ENCODE data around the gene PCDHGA4. TPM values are rescaled to one million over a fixed set of nuclear protein-coding genes. Genes with fewer than 3 reads are reported as not detected.
"Not testable (repeated sequence)": the region's sequence is repeated elsewhere in the genome, so short reads cannot be mapped to it uniquely, and the experiment has no call there.

Gene PCDHGA4
- total RNA-seq, 1 experiment from 2014 or later, result 2.6 TPM

GRCh38 chr5:141338538-141339306, 16.1 kb upstream of the PCDHGA4 start, which contains the start of gene PCDHGA2:
Gene PCDHGA2 (plus strand): TSS chr5:141338760.
- H3K56ac ChIP-seq (ENCODE audit: insufficient read length, low read depth, low read length), result no peak within 1 kb of the TSS
- no peaks in the 10 kb centered on the region for H3K27me3 ChIP-seq (ENCODE audit: insufficient read depth, low read length)
- no peak within 1 kb of the TSS for H3K9ac ChIP-seq (ENCODE audit: extremely low read depth, insufficient read length, low read length)
- no peak within 1 kb of the TSS for H3K27ac Mint-ChIP-seq
- H2BK15ac ChIP-seq (ENCODE audit: low read depth, low read length), result no peak within 1 kb of the TSS
- no peak within 1 kb of the TSS for H2AFZ ChIP-seq (ENCODE audit: low read length)
- H3T11ph ChIP-seq (ENCODE audit: low read length), result no peak within 1 kb of the TSS
- H3K27me3 Mint-ChIP-seq (ENCODE audit: low read depth), result peaks cover 10% of the 10 kb centered on the region
- no peaks in the 10 kb centered on the region for H3K79me1 ChIP-seq (ENCODE audit: insufficient read depth, low read depth, low read length, poor library complexity, severe bottlenecking)
- no peak within 1 kb of the TSS for H2BK5ac ChIP-seq (ENCODE audit: insufficient read length, low read length)
- H3K27ac ChIP-seq (ENCODE audit: insufficient read length, low read depth, low read length), result no peak within 1 kb of the TSS
- H3K23ac ChIP-seq (ENCODE audit: insufficient read length, low read depth, low read length), result no peak within 1 kb of the TSS
- no peak within 1 kb of the TSS for H2BK12ac ChIP-seq (ENCODE audit: insufficient read length, low read depth, low read length)
- no peak within 1 kb of the TSS for H3K4me2 ChIP-seq (ENCODE audit: insufficient read depth, insufficient read length, low read length)
- no CpG with 5 or more reads among the region's 27 CpGs for WGBS (ENCODE audit: extremely low coverage, insufficient read length, low lambda C conversion rate)
- H3K23me2 ChIP-seq (ENCODE audit: insufficient read length, low read depth, low read length, poor library complexity, severe bottlenecking), result no peaks in the 10 kb centered on the region
- peaks cover 54 to 75% of the 10 kb centered on the region in 2 experiments for H3K9me3 Mint-ChIP-seq
- peaks cover 9 to 25% (median 20%) of the 10 kb centered on the region in 3 experiments for H3K36me3 Mint-ChIP-seq (ENCODE audit: insufficient read depth in 1 of 3, low read depth in 3 of 3)
- H3K4me3 Mint-ChIP-seq, result no peak within 1 kb of the TSS
- H3K4me1 Mint-ChIP-seq, result peaks cover 2 to 4% of the 10 kb centered on the region in 2 experiments; a peak in 2 of 4 replicates
- peak; percentile 68 for TF ChIP-seq CTCF (conservative IDR thresholded peaks at IDR 0.05)
- H4K91ac ChIP-seq (ENCODE audit: insufficient read length, low read depth, low read length), result no peak within 1 kb of the TSS
- H4K20me1 ChIP-seq (ENCODE audit: control insufficient read depth, insufficient read depth, insufficient read length), result no peaks in the 10 kb centered on the region
- H2AK5ac ChIP-seq (ENCODE audit: insufficient read length, low read length), result no peak within 1 kb of the TSS
- no peak within 1 kb of the TSS for H3K18ac ChIP-seq (ENCODE audit: insufficient read length, low read depth, low read length)
- H3K14ac ChIP-seq (ENCODE audit: insufficient read depth, low read length), result no peak within 1 kb of the TSS
- no peak within 1 kb of the TSS for H3K4ac ChIP-seq (ENCODE audit: low read depth, low read length)
- H3K9me3 ChIP-seq (ENCODE audit: control insufficient read depth, low read depth, low read length), result peaks cover 17% of the 10 kb centered on the region
- no peak within 1 kb of the TSS for H2BK120ac ChIP-seq (ENCODE audit: low read depth, low read length, poor library complexity, severe bottlenecking)
- H2BK20ac ChIP-seq (ENCODE audit: low read depth, low read length, poor library complexity, severe bottlenecking), result no peak within 1 kb of the TSS
- no peaks in the 10 kb centered on the region for H3K4me1 ChIP-seq (ENCODE audit: insufficient read depth, low read length)
- no peaks in the 10 kb centered on the region for H3K79me2 ChIP-seq (ENCODE audit: insufficient read depth, low read length)
- peak; percentile 62 for DNase-seq
- H4K8ac ChIP-seq (replicated peaks; ENCODE audit: insufficient read length, low read depth, low read length), result no peak within 1 kb of the TSS
- H4K5ac ChIP-seq (ENCODE audit: insufficient read length, low read depth, low read length), result no peak within 1 kb of the TSS

DNA sequence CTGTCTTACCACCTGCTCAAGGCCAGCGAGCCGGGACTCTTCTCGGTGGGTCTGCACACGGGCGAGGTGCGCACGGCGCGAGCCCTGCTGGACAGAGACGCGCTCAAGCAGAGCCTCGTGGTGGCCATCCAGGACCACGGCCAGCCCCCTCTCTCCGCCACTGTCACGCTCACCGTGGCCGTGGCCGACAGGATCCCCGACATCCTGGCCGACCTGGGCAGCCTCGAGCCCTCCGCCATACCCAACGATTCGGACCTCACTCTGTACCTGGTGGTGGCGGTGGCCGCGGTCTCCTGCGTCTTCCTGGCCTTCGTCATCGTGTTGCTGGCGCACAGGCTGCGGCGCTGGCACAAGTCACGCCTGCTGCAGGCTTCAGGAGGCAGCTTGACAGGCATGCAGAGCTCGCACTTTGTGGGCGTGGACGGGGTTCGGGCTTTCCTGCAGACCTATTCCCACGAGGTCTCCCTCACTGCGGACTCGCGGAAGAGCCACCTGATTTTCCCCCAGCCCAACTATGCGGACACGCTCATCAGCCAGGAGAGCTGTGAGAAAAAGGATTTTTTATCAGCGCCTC, 14.0 kb upstream of the PCDHGA4 start:
- peaks cover 17 to 42% (median 33%) of the 10 kb centered on the region in 3 experiments for H3K36me3 Mint-ChIP-seq (ENCODE audit: insufficient read depth in 1 of 3, low read depth in 3 of 3)
- not testable (repeated sequence) for H3K27me3 ChIP-seq (ENCODE audit: insufficient read depth, low read length); H4K5ac ChIP-seq (ENCODE audit: insufficient read length, low read depth, low read length); H2AK5ac ChIP-seq (ENCODE audit: insufficient read length, low read length); H3T11ph ChIP-seq (ENCODE audit: low read length); H3K9ac ChIP-seq (ENCODE audit: extremely low read depth, insufficient read length, low read length); H4K91ac ChIP-seq (ENCODE audit: insufficient read length, low read depth, low read length); H3K23ac ChIP-seq (ENCODE audit: insufficient read length, low read depth, low read length); H3K79me2 ChIP-seq (ENCODE audit: insufficient read depth, low read length); H3K18ac ChIP-seq (ENCODE audit: insufficient read length, low read depth, low read length); H2BK5ac ChIP-seq (ENCODE audit: insufficient read length, low read length); H3K23me2 ChIP-seq (ENCODE audit: insufficient read length, low read depth, low read length, poor library complexity, severe bottlenecking); H2BK120ac ChIP-seq (ENCODE audit: low read depth, low read length, poor library complexity, severe bottlenecking); H3K4me3 Mint-ChIP-seq; H2AFZ ChIP-seq (ENCODE audit: low read length); H2BK15ac ChIP-seq (ENCODE audit: low read depth, low read length); H3K4me1 ChIP-seq (ENCODE audit: insufficient read depth, low read length); H2BK20ac ChIP-seq (ENCODE audit: low read depth, low read length, poor library complexity, severe bottlenecking); H3K27ac Mint-ChIP-seq; H3K4ac ChIP-seq (ENCODE audit: low read depth, low read length); H2BK12ac ChIP-seq (ENCODE audit: insufficient read length, low read depth, low read length); H4K8ac ChIP-seq (replicated peaks; ENCODE audit: insufficient read length, low read depth, low read length); H3K4me1 Mint-ChIP-seq; H3K4me2 ChIP-seq (ENCODE audit: insufficient read depth, insufficient read length, low read length); H3K79me1 ChIP-seq (ENCODE audit: insufficient read depth, low read depth, low read length, poor library complexity, severe bottlenecking); H3K27ac ChIP-seq (ENCODE audit: insufficient read length, low read depth, low read length); DNase-seq; H3K56ac ChIP-seq (ENCODE audit: insufficient read length, low read depth, low read length); H4K20me1 ChIP-seq (ENCODE audit: control insufficient read depth, insufficient read depth, insufficient read length); H3K14ac ChIP-seq (ENCODE audit: insufficient read depth, low read length)
- WGBS (ENCODE audit: extremely low coverage, insufficient read length, low lambda C conversion rate), result no CpG with 5 or more reads among the region's 45 CpGs
- peaks cover 25% of the 10 kb centered on the region for H3K9me3 ChIP-seq (ENCODE audit: control insufficient read depth, low read depth, low read length)
- peaks cover 12% of the 10 kb centered on the region for H3K27me3 Mint-ChIP-seq (ENCODE audit: low read depth)
- peaks cover 63 to 76% of the 10 kb centered on the region in 2 experiments for H3K9me3 Mint-ChIP-seq

Data from H9 (cell line).